Esophagus muscularis mucosa (tissue), 4 donors: ENCODE measurements around the gene TBCD.

Source experiments
- EP300 ChIP-seq: sonication (generic); formaldehyde crosslinking; IDR thresholded peaks from one replicate; pipeline ENCODE4 v1.6.1; 2017; ENCODE audit warnings: antibody characterized with exemption
- POLR2A ChIP-seq: fragments of 450-650 bp; IDR thresholded peaks from one replicate; pipeline ENCODE4 v1.6.1; 2017; ENCODE audit warnings: antibody characterized with exemption, moderate library complexity, mild to moderate bottlenecking, low read depth
- POLR2AphosphoS5 ChIP-seq, 2 donors: sonication (generic); formaldehyde crosslinking; IDR thresholded peaks; one replicate each; pipeline ENCODE4 v1.6.1; 2017; ENCODE audit warnings: antibody characterized with exemption in 2 of 2
- TF ChIP-seq, protein P1 (sequence below), 3 experiments: fragments of 200-600 bp in 2 of 3; fragments of 450-650 bp in 1 of 3; sonication (generic) in 2 of 3; IDR thresholded peaks; one replicate each; pipeline ENCODE4 v1.5.1; 2017 to 2019; ENCODE audit warnings: antibody characterized with exemption in 3 of 3, mild to moderate bottlenecking in 2 of 3, moderate library complexity in 1 of 3

DNA sequence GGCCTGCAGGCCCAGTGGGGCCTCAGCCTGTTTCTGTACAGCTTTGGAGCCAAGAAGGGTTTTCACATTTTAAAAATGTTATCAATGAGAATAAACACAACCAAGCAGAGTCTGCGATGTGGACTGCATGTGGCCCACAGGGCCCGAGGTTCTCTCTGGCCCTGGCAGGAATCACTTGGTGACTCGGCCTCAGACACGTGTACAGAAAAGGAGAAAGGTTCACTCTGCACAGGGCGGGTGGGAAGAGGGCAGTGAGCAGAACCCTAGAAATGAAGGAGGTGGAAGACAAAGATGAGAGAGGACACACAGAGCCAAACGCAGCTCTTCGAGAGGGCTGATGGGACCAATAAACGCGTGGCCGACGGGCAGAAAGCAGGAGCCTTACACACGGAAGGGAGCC, 99.5 kb downstream of the TBCD start:
- TF ChIP-seq, protein P1, sequence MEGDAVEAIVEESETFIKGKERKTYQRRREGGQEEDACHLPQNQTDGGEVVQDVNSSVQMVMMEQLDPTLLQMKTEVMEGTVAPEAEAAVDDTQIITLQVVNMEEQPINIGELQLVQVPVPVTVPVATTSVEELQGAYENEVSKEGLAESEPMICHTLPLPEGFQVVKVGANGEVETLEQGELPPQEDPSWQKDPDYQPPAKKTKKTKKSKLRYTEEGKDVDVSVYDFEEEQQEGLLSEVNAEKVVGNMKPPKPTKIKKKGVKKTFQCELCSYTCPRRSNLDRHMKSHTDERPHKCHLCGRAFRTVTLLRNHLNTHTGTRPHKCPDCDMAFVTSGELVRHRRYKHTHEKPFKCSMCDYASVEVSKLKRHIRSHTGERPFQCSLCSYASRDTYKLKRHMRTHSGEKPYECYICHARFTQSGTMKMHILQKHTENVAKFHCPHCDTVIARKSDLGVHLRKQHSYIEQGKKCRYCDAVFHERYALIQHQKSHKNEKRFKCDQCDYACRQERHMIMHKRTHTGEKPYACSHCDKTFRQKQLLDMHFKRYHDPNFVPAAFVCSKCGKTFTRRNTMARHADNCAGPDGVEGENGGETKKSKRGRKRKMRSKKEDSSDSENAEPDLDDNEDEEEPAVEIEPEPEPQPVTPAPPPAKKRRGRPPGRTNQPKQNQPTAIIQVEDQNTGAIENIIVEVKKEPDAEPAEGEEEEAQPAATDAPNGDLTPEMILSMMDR (IDR thresholded peaks at IDR 0.05) = no peak
- no peak for TF ChIP-seq POLR2AphosphoS5 (IDR thresholded peaks at IDR 0.05)
- TF ChIP-seq POLR2A = no peak
- no peak for TF ChIP-seq EP300
